Measurements from ENCODE around the gene CBL. TPM values are rescaled to one million over a fixed set of nuclear protein-coding genes. Genes with fewer than 3 reads are reported as not detected.
"Not testable (repeated sequence)": the region's sequence is repeated elsewhere in the genome, so short reads cannot be mapped to it uniquely, and the experiment has no call there.

The CBL gene
- total and polyA plus RNA-seq, 4 donors, result 3.8 to 37.4 (median 19.3) TPM

GRCh38 chr11:119196833-119197483 is 9.2 kb upstream of the CBL start:
- no peak for DNase-seq
- intact Hi-C loops (cut with DNase I), result loop anchor here (5.0 to 10.0 kb wide), 4 partner anchors 50 to 125 kb away; partner anchors contain the start of gene ABCG4 (in 2 of the 2)
- no peaks in the 10 kb centered on the region for H3K36me3 ChIP-seq (ENCODE audit: control insufficient read depth in 1 of 2, insufficient read depth in 2 of 2, low read length in 1 of 2)
- H3K27ac ChIP-seq (ENCODE audit: low read depth in 1 of 2, low read length in 2 of 2), result no peak overlapping the region
- peak; percentile 85 for ATAC-seq (ENCODE audit: low FRiP score)
- 41 to 45% methylated on average over 5 of the region's 5 CpGs for WGBS, 2 donors
- no peak overlapping the region for H3K4me3 ChIP-seq (ENCODE audit: low read length in 2 of 2)
- H3K4me1 ChIP-seq (ENCODE audit: control insufficient read depth in 1 of 2, insufficient read depth in 2 of 2, low read length in 2 of 2), result no peaks in the 10 kb centered on the region
- H3K9me3 ChIP-seq (ENCODE audit: control insufficient read depth, low read length), result no peaks in the 10 kb centered on the region
- no peaks in the 10 kb centered on the region for H3K27me3 ChIP-seq (ENCODE audit: control insufficient read depth in 1 of 2, insufficient read depth in 2 of 2, low read length in 1 of 2)

- no peaks in the 10 kb centered on the region for H3K9me3 ChIP-seq (ENCODE audit: control insufficient read depth, low read length)
- WGBS, 2 donors, result 83 to 86% methylated on average over 6 of the region's 6 CpGs
- intact Hi-C loops (cut with DNase I), result loop anchor here (5.0 to 10.0 kb wide), 4 partner anchors 52 to 123 kb away; partner anchors contain the start of gene ABCG4 (in 2 of the 2)
- no peak overlapping the region for H3K27ac ChIP-seq (ENCODE audit: low read depth in 1 of 2, low read length in 2 of 2)
- H3K4me3 ChIP-seq (ENCODE audit: low read length in 2 of 2), result no peak overlapping the region
- ATAC-seq (ENCODE audit: low FRiP score) (no peak), DNase-seq (peak in 1 of 2 donors; percentile 27)
- no peaks in the 10 kb centered on the region for H3K36me3 ChIP-seq (ENCODE audit: control insufficient read depth in 1 of 2, insufficient read depth in 2 of 2, low read length in 1 of 2)
- no peaks in the 10 kb centered on the region for H3K27me3 ChIP-seq (ENCODE audit: control insufficient read depth in 1 of 2, insufficient read depth in 2 of 2, low read length in 1 of 2)
- H3K4me1 ChIP-seq (ENCODE audit: control insufficient read depth in 1 of 2, insufficient read depth in 2 of 2, low read length in 2 of 2), result no peaks in the 10 kb centered on the region
These were observed 7.2 kb upstream of the CBL start for GRCh38 chr11:119198925-119199324.

DNA sequence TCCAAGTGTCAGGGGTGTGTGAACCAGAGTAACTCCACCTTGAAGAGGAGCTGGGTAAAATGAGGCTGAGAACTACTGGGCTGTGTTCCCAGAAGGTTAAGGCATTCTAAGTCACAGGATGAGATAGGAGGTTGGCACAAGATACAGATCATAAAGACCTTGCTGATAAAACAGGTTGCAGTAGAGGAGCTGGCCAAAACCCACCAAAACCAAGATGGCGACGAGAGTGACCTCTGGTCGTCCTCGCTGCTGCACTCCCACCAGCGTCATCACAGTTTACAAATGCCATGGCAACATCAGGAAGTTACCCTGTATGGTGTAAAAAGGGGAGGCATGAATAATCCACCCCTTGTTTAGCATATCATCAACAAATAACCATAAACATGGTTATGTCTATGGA is 4.9 kb upstream of the CBL start:
- ATAC-seq (ENCODE audit: low FRiP score); H3K9me3 ChIP-seq (ENCODE audit: control insufficient read depth, low read length); H3K4me1 ChIP-seq (ENCODE audit: control insufficient read depth in 1 of 2, insufficient read depth in 2 of 2, low read length in 2 of 2); intact Hi-C loops (cut with DNase I); H3K4me3 ChIP-seq (ENCODE audit: low read length in 2 of 2); H3K36me3 ChIP-seq (ENCODE audit: control insufficient read depth in 1 of 2, insufficient read depth in 2 of 2, low read length in 1 of 2); H3K27me3 ChIP-seq (ENCODE audit: control insufficient read depth in 1 of 2, insufficient read depth in 2 of 2, low read length in 1 of 2); H3K27ac ChIP-seq (ENCODE audit: low read depth in 1 of 2, low read length in 2 of 2): not testable (repeated sequence)
- peak in 1 of 2 donors; percentile 10 for DNase-seq
- 86 to 87% methylated on average over 5 of the region's 5 CpGs for WGBS, 2 donors

DNA sequence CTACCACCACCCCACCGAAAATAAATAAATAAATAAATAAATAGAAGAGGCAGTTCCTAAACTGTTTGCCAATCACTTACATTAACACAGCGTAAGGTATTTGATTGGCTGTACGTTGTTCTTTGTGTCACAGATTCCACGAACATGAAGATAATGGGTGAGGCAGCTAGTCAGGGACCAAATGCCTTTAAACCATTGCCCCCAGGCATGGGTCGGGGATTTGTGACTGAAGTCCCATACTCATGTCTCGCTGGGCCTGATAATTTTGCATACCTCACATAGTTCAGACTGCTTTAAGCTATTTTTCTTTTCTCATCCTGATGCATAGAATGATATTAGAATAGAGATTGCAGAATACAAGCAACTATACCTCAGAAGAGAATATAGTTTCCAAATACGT is 3.6 kb upstream of the CBL start:
- 87 to 88% methylated on average over 7 of the region's 7 CpGs for WGBS, 2 donors
- H3K9me3 ChIP-seq (ENCODE audit: control insufficient read depth, low read length), result no peaks in the 10 kb centered on the region
- H3K27me3 ChIP-seq (ENCODE audit: control insufficient read depth in 1 of 2, insufficient read depth in 2 of 2, low read length in 1 of 2), result no peaks in the 10 kb centered on the region
- intact Hi-C loops (cut with DNase I), result no loop called here
- no peaks in the 10 kb centered on the region for H3K36me3 ChIP-seq (ENCODE audit: control insufficient read depth in 1 of 2, insufficient read depth in 2 of 2, low read length in 1 of 2)
- H3K4me3 ChIP-seq (ENCODE audit: low read length in 2 of 2), result no peak overlapping the region
- DNase-seq (no peak), ATAC-seq (ENCODE audit: low FRiP score) (no peak)
- no peaks in the 10 kb centered on the region for H3K4me1 ChIP-seq (ENCODE audit: control insufficient read depth in 1 of 2, insufficient read depth in 2 of 2, low read length in 2 of 2)
- no peak overlapping the region for H3K27ac ChIP-seq (ENCODE audit: low read depth in 1 of 2, low read length in 2 of 2)

DNA sequence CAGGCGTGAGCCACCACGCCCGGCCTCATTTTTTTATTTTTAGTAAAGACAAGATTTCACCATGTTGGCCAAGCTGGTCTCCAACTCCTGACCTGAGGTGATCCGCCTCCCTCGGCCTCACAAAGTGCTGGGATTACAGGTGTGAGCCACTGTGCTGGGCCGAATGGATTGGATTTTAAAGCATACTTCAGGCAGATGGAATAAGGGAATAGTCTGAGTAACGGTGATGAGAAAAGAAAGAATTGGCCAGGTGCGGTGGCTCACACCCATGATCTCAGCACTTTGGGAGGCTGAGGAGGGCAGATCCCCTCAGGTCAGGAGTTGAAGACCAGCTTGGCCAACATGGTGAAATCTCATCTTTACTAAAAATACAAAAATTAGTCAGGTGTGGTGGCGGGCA is 2.1 kb upstream of the CBL start:
- Histone ChIP-seq H3K4me1 (ENCODE audit: control insufficient read depth in 1 of 2, insufficient read depth in 2 of 2, low read length in 2 of 2) (peaks cover 0 to 2% of the 10 kb centered on the region in 2 donors), H3K27ac (ENCODE audit: low read depth in 1 of 2, low read length in 2 of 2) (no peak overlapping the region), H3K36me3 (ENCODE audit: control insufficient read depth in 1 of 2, insufficient read depth in 2 of 2, low read length in 1 of 2) (no peaks in the 10 kb centered on the region), H3K4me3 (ENCODE audit: low read length in 2 of 2) (no peak overlapping the region), H3K9me3 (ENCODE audit: control insufficient read depth, low read length) (no peaks in the 10 kb centered on the region), H3K27me3 (ENCODE audit: control insufficient read depth in 1 of 2, insufficient read depth in 2 of 2, low read length in 1 of 2) (no peaks in the 10 kb centered on the region)
- intact Hi-C loops (cut with DNase I), result no loop called here
- ATAC-seq (ENCODE audit: low FRiP score), result no peak
- DNase-seq, result peak in 1 of 2 donors; percentile 25
- 95 to 96% methylated on average over 9 of the region's 9 CpGs for WGBS, 2 donors

GRCh38 chr11:119205080-119205479 is 1.1 kb upstream of the CBL start:
- no peaks in the 10 kb centered on the region for H3K36me3 ChIP-seq (ENCODE audit: control insufficient read depth in 1 of 2, insufficient read depth in 2 of 2, low read length in 1 of 2)
- peaks cover 0 to 2% of the 10 kb centered on the region in 2 donors for H3K4me1 ChIP-seq (ENCODE audit: control insufficient read depth in 1 of 2, insufficient read depth in 2 of 2, low read length in 2 of 2)
- 68 to 69% methylated on average over 10 of the region's 10 CpGs for WGBS, 2 donors
- intact Hi-C loops (cut with DNase I), result loop anchor here (5.0 kb wide), 2 partner anchors 77 to 117 kb away; no protein-coding TSS in a partner anchor
- DNase-seq, result peak in 1 of 2 donors; percentile 77
- no peak overlapping the region for H3K27ac ChIP-seq (ENCODE audit: low read depth in 1 of 2, low read length in 2 of 2)
- no peaks in the 10 kb centered on the region for H3K9me3 ChIP-seq (ENCODE audit: control insufficient read depth, low read length)
- no peaks in the 10 kb centered on the region for H3K27me3 ChIP-seq (ENCODE audit: control insufficient read depth in 1 of 2, insufficient read depth in 2 of 2, low read length in 1 of 2)
- H3K4me3 ChIP-seq (ENCODE audit: low read length in 2 of 2), result no peak overlapping the region
- ATAC-seq (ENCODE audit: low FRiP score), result no peak

- peaks cover 0 to 2% of the 10 kb centered on the region in 2 donors for H3K4me1 ChIP-seq (ENCODE audit: control insufficient read depth in 1 of 2, insufficient read depth in 2 of 2, low read length in 2 of 2)
- 1 to 2% methylated on average over 38 to 41 of the region's 41 CpGs for WGBS, 2 donors
These were observed 624 bp downstream of the CBL start for GRCh38 chr11:119206511-119207414.

DNA sequence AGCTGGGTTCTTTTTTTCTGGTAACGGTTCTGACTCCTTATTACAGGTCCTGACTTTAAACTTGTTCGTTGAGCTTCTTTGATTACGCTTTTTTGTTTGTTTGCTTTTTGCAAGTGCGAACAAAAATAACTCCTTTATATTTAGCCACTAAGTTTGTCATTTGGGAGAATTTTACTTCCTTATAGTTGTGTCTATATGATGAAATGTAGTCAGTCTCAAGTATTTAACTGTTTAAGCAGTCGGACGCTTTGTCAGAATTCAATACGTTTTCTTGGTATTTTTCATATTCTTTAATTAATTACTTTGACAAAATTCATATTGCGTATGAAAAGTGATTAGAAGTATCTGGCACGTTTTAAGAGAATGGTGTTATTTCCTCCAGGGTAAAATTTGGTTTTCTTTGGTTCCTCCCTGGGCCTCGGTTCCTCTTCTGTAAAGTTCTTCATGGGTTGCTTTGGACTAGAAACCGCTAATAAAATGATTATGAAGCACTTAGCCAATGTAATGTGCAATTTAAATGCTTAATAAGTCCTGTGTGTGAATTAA is 1.3 kb downstream of the CBL start:
- Histone ChIP-seq H3K36me3 (ENCODE audit: control insufficient read depth in 1 of 2, insufficient read depth in 2 of 2, low read length in 1 of 2) (no peaks in the 10 kb centered on the region), H3K4me3 (ENCODE audit: low read length in 2 of 2) (peak overlapping the region; percentile 85 to 99), H3K27me3 (ENCODE audit: control insufficient read depth in 1 of 2, insufficient read depth in 2 of 2, low read length in 1 of 2) (no peaks in the 10 kb centered on the region), H3K9me3 (ENCODE audit: control insufficient read depth, low read length) (no peaks in the 10 kb centered on the region), H3K27ac (ENCODE audit: low read depth in 1 of 2, low read length in 2 of 2) (no peak overlapping the region), H3K4me1 (ENCODE audit: control insufficient read depth in 1 of 2, insufficient read depth in 2 of 2, low read length in 2 of 2) (peaks cover 0 to 2% of the 10 kb centered on the region in 2 donors)
- intact Hi-C loops (cut with DNase I), result loop anchor here (5.0 kb wide), 2 partner anchors 75 to 115 kb away; no protein-coding TSS in a partner anchor
- DNase-seq (no peak), ATAC-seq (ENCODE audit: low FRiP score) (no peak)
- 19 to 23% methylated on average over 11 of the region's 11 CpGs for WGBS, 2 donors

More at GRCh38 chr11:119206511-119207414, 624 bp downstream of the CBL start:
- ATAC-seq (ENCODE audit: low FRiP score) (peak; percentile 49), DNase-seq (peak in 1 of 2 donors; percentile 88)
- Histone ChIP-seq H3K9me3 (ENCODE audit: control insufficient read depth, low read length) (no peaks in the 10 kb centered on the region), H3K36me3 (ENCODE audit: control insufficient read depth in 1 of 2, insufficient read depth in 2 of 2, low read length in 1 of 2) (no peaks in the 10 kb centered on the region), H3K4me3 (ENCODE audit: low read length in 2 of 2) (peak overlapping the region; percentile 85 to 99), H3K27me3 (ENCODE audit: control insufficient read depth in 1 of 2, insufficient read depth in 2 of 2, low read length in 1 of 2) (no peaks in the 10 kb centered on the region), H3K27ac (ENCODE audit: low read depth in 1 of 2, low read length in 2 of 2) (peak overlapping the region; percentile 32 to 77)
- intact Hi-C loops (cut with DNase I), result loop anchor here (5.0 kb wide), 2 partner anchors 76 to 116 kb away; no protein-coding TSS in a partner anchor

Measured in aorta (tissue), 5 donors.